NT2/D1 (cell line): ENCODE measurements around the gene MEPCE.

ENCODE experiments used
- DNase-seq: peaks from one replicate; pipeline ENCODE4 v3.0.0-alpha.2; 2011; ENCODE audit warnings: low read depth, low spot score
- H3K27me3 ChIP-seq: 2 replicates; pipeline ENCODE4 v1.6.0; 2011; ENCODE audit warnings: mild to moderate bottlenecking; ENCODE audit not compliant: insufficient read length, insufficient read depth
- H3K36me3 ChIP-seq: 2 replicates; pipeline ENCODE4 v1.6.1; 2011; ENCODE audit warnings: mild to moderate bottlenecking, low read length, mixed read lengths; ENCODE audit not compliant: insufficient read depth, insufficient read length
- H3K4me1 ChIP-seq: 2 replicates; pipeline ENCODE4 v1.5.1; 2011; ENCODE audit not compliant: insufficient read depth, insufficient read length
- H3K4me3 ChIP-seq: 2 replicates; pipeline ENCODE4 v1.5.1; 2011; ENCODE audit warnings: low read depth; ENCODE audit not compliant: insufficient read length
- H3K9ac ChIP-seq: 2 replicates; pipeline ENCODE4 v1.6.0; 2011; ENCODE audit warnings: low read depth; ENCODE audit not compliant: insufficient read length
- H3K9me3 ChIP-seq: 2 replicates; pipeline ENCODE4 v1.5.1; 2011; ENCODE audit warnings: mild to moderate bottlenecking, low read length; ENCODE audit not compliant: insufficient read depth
- SUZ12 ChIP-seq: IDR thresholded peaks from 2 replicates; pipeline ENCODE4 v1.6.1; 2011; ENCODE audit not compliant: insufficient read length, insufficient read depth; ENCODE audit errors: extremely low read depth
- YY1 ChIP-seq: IDR thresholded peaks from 2 replicates; pipeline ENCODE4 v1.6.1; 2011; ENCODE audit not compliant: insufficient read length, insufficient read depth
- ZNF274 ChIP-seq: IDR thresholded peaks from 2 replicates; pipeline ENCODE4 v1.6.1; 2011; ENCODE audit warnings: mild to moderate bottlenecking, low read depth, low read length

The MEPCE gene

DNA sequence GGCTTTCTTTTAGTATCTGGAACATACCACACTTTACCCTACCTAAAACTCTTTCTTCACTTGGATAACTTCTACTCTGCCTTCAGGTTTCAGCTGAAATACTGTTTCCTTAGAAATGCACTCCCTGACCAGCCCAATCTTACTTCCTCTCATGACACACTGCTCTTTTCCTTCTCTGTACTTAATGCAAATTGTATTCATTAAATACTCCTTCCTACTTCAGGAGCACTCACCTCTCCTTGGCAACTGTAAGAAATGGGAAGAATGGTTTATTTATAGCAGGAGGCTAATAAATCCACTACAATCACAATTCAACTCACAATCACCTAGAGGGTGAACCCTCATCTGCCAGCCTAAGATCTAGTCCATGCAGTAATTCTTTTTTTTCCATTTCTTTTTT lies 16.3 kb upstream of the MEPCE start:
- Histone ChIP-seq H3K36me3 (no peaks in the 10 kb centered on the region), H3K9me3 (no peaks in the 10 kb centered on the region), H3K4me1 (no peaks in the 10 kb centered on the region), H3K27me3 (no peaks in the 10 kb centered on the region), H3K4me3 (no peak overlapping the region), H3K9ac (no peak overlapping the region)
- TF ChIP-seq SUZ12 (no peak), YY1 (no peak), ZNF274 (no peak)
- no peak for DNase-seq

DNA sequence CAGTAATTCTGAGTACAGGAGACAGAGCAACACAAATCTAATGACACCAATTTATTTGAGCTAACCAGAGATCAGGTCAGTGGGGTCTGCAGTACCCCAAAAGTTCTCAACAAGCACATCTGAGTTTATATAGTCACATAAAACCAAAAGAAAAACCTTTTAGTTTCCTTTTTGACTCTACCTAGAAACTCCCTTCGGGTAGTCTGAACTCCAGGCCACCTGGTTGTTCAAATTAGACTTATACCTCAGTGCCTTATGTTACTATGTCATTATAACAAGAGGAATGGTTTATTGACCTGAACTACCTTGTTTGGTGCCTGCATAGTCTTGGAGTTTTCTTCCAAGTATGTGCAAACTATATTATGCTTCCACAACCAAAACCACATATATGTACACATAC lies 15.7 kb upstream of the MEPCE start:
- H3K9me3 ChIP-seq, result no peaks in the 10 kb centered on the region
- DNase-seq, result no peak
- H3K36me3 ChIP-seq, result no peaks in the 10 kb centered on the region
- no peak overlapping the region for H3K4me3 ChIP-seq
- H3K4me1 ChIP-seq, result no peaks in the 10 kb centered on the region
- no peaks in the 10 kb centered on the region for H3K27me3 ChIP-seq
- H3K9ac ChIP-seq, result no peak overlapping the region
- TF ChIP-seq SUZ12 (no peak), YY1 (no peak), ZNF274 (no peak)

- Histone ChIP-seq H3K4me1 (no peaks in the 10 kb centered on the region), H3K36me3 (no peaks in the 10 kb centered on the region), H3K9me3 (no peaks in the 10 kb centered on the region), H3K4me3 (no peak overlapping the region), H3K9ac (no peak overlapping the region), H3K27me3 (no peaks in the 10 kb centered on the region)
- TF ChIP-seq ZNF274 (no peak), SUZ12 (no peak), YY1 (no peak)
- no peak for DNase-seq
These were observed 14.2 kb upstream of the MEPCE start for GRCh38 chr7:100415448-100415847.

- no peak overlapping the region for H3K4me3 ChIP-seq
- no peak overlapping the region for H3K9ac ChIP-seq
- H3K27me3 ChIP-seq, result no peaks in the 10 kb centered on the region
- no peaks in the 10 kb centered on the region for H3K9me3 ChIP-seq
- no peak for DNase-seq
- no peaks in the 10 kb centered on the region for H3K36me3 ChIP-seq
- TF ChIP-seq SUZ12, result no peak
- no peak for TF ChIP-seq YY1
- no peak for TF ChIP-seq ZNF274
- H3K4me1 ChIP-seq, result no peaks in the 10 kb centered on the region
These were observed 10.5 kb upstream of the MEPCE start for GRCh38 chr7:100418930-100419659.

DNA sequence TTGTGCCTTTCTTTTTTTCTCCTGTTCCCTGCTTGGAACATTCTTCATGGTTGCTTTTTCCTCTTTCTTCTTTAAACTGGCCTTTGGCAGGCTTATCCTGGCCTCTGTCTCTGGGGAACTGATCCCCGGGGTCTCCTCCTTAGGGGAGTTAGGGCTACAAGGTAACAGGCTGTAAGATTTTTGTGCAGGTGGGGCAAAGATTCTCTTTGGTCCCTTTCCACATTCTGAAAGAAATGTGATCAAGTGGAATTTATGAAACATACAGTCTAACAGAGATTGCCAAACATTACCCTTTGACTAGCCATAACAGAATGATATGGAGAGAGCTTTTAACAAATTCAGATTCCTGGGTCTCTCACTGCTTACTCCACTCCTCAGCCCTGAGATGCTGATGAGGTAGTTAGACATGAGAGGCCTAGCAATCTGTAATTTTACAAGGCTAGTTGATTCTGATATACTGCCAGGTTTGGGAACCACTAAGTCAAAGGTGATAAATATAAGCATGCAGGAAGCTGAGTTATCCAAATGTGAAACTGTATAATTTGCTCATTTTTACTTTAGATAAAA lies 9.9 kb upstream of the MEPCE start:
- no peaks in the 10 kb centered on the region for H3K4me1 ChIP-seq
- H3K9me3 ChIP-seq, result no peaks in the 10 kb centered on the region
- H3K9ac ChIP-seq, result no peak overlapping the region
- DNase-seq, result no peak
- H3K4me3 ChIP-seq, result no peak overlapping the region
- no peaks in the 10 kb centered on the region for H3K27me3 ChIP-seq
- no peaks in the 10 kb centered on the region for H3K36me3 ChIP-seq
- no peak for TF ChIP-seq SUZ12
- TF ChIP-seq ZNF274, result no peak
- TF ChIP-seq YY1, result no peak

DNA sequence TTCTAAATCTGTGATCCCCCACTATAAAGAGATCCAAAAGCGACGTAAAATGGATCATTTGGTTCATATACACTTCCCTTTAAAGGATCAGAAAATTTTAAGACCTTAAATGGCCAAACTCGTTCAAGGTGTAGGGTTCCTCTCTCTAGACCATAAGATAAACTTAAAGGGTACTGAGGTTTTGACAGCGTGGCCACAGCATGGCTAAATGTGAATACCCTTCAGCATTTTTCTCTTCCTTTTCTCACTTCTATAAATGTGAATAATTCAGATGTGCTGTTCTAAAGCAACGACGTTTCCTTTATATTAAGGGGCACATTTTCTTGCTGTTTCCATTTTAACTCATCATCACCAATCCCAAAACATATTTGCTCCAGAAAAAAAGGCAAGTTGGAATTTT lies 6.3 kb upstream of the MEPCE start:
- H3K4me3 ChIP-seq, result no peak overlapping the region
- H3K36me3 ChIP-seq, result no peaks in the 10 kb centered on the region
- TF ChIP-seq SUZ12 (no peak), ZNF274 (no peak), YY1 (no peak)
- no peak overlapping the region for H3K9ac ChIP-seq
- no peaks in the 10 kb centered on the region for H3K4me1 ChIP-seq
- H3K9me3 ChIP-seq, result peaks cover 6% of the 10 kb centered on the region; the same call in 1 of the 2 replicates
- no peak for DNase-seq
- H3K27me3 ChIP-seq, result no peaks in the 10 kb centered on the region

DNA sequence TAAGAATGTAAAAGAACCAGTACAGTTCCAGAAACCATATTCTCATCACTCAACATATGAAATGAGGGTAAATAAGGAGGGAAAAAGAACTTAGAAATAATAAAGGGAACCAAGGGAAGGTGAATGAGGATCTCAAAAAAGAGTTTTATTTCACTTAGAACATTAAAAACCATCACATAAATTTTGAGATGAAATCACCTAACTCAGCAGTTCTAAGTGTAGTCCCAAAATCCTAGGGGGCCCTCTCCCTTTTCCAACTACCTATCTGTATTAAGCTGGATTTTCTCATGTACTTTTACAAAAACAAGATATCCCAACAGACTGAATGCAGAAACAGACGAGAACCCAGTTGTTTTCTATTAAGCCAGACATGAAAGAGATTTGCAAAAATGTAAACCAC lies 4.3 kb upstream of the MEPCE start:
- Histone ChIP-seq H3K36me3 (no peaks in the 10 kb centered on the region), H3K4me3 (no peak overlapping the region), H3K9me3 (peaks cover 6% of the 10 kb centered on the region; the same call in 1 of the 2 replicates), H3K9ac (no peak overlapping the region), H3K4me1 (no peaks in the 10 kb centered on the region), H3K27me3 (no peaks in the 10 kb centered on the region)
- DNase-seq, result no peak
- no peak for TF ChIP-seq YY1
- TF ChIP-seq ZNF274, result no peak
- TF ChIP-seq SUZ12, result no peak
